RCC 7860 (cell line): ENCODE data around the gene RTN4.

Experiments
- DNase-seq: peaks from one replicate; pipeline ENCODE4 v3.0.0-alpha.2; 2015; ENCODE audit warnings: low spot score
- FAIRE-seq: peaks from 2 replicates; lab custom pipeline; 2012; peaks lifted over from hg19 to GRCh38; lab: Jason Lieb, UNC

RTN4 gene

GRCh38 chr2:54955358-54956110, 94.7 kb downstream of the RTN4 start:
- FAIRE-seq (no peak), DNase-seq (no peak)

DNA sequence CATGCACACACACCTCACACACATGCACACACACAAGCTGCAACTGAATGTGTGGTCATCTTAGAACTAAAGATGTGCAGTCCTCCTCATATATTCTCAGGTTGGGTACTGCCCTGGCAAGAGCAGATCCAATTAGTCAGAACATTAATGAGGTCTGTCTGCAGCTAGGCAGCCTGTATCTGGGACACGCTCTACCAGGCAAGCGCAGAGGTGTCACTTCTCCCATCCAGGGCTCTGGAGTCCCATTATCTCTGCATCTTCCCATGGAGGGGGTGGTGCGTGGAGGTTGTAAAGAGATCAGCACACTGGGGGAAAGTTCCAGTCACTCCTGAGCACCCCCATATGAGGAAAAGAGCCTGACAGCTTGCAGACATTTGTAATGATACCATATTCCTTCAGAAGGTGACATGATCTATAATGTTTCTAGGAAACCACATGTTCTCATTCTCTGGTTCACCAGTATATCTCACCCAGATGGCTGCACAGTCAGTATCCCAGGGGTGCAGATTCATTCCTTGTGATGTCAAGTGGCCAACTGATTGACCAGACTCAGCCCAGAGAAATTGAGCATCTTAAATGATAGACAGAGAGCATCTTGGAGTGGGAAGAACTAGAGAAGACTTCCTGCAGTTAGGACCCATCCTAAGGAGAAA, 95.4 kb downstream of the RTN4 start:
- DNase-seq = no peak
- no peak for FAIRE-seq

DNA sequence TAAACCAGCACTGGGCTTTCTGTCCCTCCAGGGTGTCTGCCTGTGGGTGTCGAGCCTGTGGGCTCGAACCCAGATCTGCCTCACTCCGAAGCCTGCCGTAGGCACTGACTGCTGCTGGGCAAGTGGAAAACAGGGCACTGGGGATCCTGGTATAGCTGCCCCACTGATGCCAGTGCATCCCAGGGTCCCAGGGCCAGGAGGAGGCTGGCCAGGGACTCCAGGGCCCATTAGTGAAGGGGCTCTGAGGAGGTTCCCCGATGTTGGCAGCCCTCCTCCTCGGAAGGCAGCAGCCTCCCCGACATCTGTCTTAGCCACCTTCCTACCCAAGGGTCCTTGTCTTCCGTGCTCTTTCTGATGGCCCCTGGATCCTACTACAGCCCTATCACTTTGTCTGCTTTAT, 96.1 kb downstream of the RTN4 start:
- DNase-seq (no peak), FAIRE-seq (no peak)

DNA sequence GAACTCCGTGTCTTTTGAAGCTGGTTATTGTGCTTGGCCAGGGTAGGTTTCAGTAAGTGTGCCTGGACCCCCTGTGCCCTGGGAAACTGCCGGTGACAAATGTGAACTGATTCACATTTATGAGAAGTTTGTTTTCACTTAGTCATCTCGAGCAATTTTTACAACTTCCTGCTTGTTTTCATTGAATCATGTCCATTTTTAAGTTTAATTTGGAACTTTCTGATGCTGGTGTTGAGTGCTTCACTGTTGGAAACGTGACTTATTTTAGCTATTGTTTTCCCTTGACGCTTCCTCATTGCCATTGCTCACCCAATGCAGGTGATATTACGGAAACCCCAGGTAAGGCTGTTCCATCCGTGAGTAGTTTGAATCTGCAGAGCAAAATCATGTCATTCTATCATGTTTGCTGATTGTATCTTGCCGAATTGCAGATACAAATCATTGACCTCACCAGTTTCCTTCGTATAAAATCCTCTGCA, 97.2 kb downstream of the RTN4 start:
- FAIRE-seq (no peak), DNase-seq (no peak)

DNA sequence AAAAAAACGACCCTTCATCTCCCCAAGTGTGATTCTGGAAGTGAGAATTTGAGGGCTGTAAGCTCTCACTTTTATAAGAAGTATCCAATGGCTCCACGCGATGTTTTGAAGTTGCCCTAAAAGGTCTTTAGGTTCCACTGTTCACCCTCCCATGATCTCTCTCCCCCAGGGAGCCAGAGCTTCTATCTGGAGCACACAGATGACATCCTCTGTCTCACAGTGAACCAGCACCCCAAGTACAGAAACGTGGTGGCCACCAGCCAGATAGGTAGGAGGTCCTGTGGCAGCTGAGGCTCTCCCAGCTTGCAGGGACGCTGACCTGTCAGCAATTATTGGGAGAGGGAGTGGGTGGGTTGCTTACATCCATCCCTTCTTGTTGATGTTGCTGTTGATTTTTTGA, 97.8 kb downstream of the RTN4 start:
- DNase-seq = no peak
- no peak for FAIRE-seq

GRCh38 chr2:54950811-54951210, 99.4 kb downstream of the RTN4 start:
- no peak for DNase-seq
- FAIRE-seq = no peak

- DNase-seq (no peak), FAIRE-seq (no peak)
Measured at GRCh38 chr2:54949431-54949830, 100.8 kb downstream of the RTN4 start.

DNA sequence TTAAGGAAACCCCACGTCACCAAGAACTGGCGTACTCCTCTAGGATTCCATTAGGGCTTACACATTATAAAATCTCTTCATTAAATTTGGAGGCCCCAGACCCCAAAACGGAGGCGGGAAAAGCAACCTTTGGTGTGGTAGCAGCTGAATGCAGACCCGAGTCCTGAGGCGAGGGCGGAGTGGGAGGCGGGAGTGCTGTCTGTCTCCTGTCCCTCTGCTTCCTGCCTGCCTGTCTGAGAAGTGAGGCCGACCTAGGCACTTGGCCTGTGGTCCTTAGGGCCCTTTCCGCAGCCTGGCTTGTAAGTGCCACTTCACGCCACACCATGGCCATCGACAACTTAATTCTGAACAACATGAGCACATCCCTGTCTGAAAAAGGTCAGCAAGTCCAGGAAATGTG, 102.1 kb downstream of the RTN4 start:
- FAIRE-seq (no peak), DNase-seq (no peak)

- DNase-seq (no peak), FAIRE-seq (no peak)
Measured at GRCh38 chr2:54947646-54948045, 102.6 kb downstream of the RTN4 start.

DNA sequence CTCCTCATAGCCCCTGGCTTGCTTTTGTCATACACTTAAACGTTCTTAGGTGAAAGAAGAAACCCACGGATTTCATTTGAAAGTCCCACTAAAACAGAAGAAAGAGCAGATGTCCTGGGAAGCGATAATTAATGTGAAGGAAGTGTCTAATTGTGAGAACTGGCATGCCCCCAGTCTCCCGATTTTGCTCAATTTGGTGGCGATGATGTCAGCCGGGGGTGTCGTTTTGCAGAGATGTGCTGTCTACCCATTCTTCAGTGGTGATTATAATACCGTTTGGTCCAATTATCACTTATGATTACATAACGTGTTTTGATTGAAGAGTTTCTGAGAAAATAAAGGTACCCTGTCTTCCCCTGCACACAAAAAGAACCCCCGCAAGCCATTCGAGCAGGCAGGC, 103.1 kb downstream of the RTN4 start:
- DNase-seq = no peak
- no peak for FAIRE-seq

- DNase-seq (no peak), FAIRE-seq (no peak)
Measured at GRCh38 chr2:54946220-54946805, 103.9 kb downstream of the RTN4 start.

DNA sequence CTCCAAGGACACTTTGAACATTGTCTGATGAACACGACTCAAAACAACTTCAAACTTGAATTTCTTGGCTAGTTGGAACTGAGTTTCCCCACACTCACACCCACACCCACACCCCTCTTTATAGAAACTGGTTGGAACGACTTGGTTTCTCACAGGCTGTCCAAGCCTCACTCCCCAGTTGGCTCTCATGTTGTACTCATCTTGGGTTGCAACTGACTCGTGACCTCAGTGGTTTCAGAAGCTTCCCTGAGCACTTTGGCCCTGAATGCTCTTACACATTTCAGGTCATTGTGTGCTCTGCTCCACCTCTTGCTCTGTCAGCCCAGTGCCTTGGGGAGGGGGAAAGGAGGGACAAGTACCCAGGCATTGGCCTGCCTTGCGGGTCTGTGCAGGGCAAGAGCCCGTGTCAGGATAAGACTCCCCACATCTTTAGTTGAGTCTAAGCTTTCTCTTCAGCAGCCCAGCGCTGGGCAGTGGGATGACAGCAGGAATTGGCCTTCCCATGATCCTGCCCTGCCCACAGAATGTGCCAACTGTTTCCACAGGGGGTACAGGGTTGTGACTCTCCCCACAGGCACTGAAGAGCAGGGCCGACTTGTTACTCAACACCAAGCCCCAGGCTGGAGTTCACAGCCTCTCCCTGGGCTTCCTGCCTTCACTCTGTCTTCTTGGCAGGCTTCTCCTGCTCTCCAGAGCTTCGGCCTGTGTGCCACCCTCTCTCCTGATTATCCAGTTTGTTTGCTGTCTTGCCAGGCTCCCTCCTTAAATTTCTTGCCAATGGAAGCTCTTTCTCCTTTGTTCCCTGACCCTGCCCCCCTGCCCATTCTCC, 104.6 kb downstream of the RTN4 start:
- DNase-seq = no peak
- no peak for FAIRE-seq

GRCh38 chr2:54944724-54945326, 105.4 kb downstream of the RTN4 start:
- DNase-seq = no peak
- FAIRE-seq = no peak

DNA sequence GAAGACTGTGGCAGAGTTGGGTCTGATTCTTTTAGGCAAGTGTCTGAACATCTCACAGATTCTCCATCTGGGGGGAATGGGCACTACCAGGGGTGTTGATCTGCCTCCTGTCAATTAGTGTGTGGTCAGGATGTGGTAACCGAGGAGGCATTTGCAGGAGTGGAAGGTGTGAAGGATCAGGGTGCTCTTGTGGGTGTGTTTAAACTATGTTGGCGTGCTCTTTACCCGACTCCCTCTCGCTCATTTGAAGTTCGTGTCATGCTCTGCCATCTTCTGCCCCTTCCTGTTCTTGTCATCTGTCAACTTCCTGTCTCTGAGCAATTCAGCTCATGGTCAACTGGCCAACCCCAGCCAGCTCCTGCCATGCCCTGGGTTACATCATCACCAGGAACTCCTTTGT, 107.9 kb downstream of the RTN4 start:
- FAIRE-seq (no peak), DNase-seq (no peak)

DNA sequence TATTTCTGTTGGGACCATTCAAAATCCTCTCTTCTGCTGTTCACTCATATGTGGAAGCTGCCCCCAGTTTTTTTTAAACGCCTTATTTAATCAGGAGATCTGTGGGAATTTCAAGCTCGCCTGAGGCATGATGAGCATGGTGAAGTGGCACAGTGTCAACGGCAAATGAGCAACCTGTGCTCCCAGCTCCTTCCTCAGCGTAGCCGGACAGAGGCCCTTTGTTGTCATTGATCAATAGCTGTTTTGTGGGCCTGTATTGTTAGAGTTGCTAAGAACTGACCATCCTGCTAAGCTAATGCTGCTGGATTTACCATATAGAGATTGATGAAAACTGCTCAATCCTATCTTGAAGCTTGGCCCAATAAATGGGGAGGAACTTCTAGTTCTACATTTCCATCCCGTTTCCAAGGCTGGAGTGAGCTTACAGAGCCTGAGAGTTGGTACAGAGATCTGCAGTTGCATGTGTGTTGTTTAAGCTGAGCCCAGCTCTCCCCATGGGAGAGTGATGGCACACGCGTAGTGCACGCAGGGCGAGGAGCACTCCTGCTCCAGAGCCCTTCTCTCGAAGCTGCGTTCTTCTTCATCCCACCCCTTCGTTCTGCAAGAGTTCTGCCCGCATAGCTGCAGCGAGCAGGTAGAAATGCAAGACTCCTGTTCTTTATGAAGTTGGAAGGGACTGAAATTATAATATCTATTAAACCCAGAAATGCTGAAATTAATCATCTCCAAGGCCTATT, 108.8 kb downstream of the RTN4 start:
- no peak for FAIRE-seq
- no peak for DNase-seq

GRCh38 chr2:54940723-54941122, 109.5 kb downstream of the RTN4 start:
- FAIRE-seq (no peak), DNase-seq (no peak)

DNA sequence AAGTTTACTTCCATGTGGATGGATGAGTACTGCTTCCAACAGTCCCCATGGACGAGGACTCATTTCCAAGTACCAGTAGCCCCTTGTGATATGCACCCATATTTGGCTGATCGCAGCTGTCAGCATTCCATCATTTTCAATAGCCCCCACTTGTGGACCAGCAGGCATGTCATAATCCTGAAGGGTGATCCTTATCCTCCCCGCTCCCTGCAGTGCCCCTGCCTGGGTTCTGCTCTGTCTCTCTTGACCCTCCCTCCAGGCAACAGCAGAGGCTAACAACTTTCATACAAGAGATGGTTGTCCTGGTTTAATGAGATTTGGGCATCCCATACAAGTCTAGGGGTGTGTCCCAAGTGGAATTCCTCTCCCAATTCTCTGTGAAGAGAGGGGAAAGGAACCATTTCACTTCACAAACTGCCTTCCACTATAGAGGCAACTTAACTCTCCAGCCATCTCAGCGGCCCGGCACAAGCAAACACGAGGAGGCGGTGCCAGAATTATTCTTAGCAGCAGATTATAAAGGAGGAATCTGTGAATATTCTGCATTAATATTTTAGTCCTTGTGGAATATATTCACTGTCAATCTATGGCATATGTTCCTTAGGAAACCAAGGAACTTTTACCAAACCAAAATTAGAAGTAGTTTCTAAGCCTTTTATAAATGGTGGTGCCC, 110.7 kb downstream of the RTN4 start:
- FAIRE-seq (no peak), DNase-seq (no peak)

DNA sequence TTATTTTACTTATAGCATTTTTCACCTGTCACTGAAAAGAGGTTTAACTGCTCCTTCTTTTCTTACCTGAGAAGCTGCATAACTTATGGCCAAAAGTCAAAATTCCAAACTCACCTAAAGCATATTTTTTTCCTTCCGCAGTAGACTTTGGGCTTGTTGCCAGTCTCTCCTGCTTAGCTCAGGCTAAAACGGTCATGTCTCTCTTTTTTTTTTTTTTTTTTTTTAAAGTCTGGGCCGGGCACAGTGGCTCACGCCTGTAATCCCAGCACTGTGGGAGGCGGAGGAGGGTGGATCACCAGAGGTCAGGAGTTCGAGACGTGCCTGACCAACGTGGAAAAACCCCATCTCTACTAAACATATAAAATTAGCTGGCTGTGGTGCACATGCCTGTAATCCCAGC, 113.5 kb downstream of the RTN4 start:
- FAIRE-seq (no peak), DNase-seq (no peak)

DNA sequence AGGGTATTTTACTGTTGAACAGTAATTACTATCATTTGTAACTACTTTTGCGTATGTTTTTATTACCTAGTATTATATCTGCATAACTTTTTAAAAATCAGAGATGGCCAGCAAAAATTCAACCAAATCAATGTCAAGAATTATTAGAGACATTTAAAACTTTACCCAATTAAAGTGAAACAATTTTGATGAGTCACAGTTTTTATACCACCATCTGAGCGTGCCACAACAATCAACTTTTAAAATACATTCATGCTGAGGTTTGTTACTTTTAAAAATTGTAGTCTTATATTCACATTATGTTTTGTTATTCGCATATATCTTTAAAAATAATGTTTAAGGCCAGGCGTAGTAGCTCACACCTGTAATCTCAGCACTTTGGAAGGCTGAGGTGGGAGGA, 114.9 kb downstream of the RTN4 start:
- FAIRE-seq (no peak), DNase-seq (no peak)

DNA sequence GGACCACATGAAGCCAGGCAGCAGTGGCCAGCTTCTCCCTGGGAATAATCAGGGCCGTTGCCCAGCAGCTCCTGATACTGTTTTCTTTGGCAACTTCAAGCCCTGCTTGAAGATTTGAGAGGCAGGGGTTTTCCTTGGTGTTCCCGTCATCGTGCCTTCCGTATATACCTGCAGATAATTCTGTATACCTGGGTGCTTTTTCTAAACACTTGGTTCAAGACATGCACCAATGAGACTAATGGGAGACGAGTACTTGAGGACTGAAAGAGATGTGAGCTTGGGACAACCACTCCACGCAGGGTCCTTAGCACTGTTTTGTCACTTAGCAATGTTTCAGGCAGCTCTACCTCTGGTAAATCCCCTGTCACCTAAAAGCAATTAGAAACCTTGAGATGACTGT, 118.8 kb downstream of the RTN4 start:
- no peak for DNase-seq
- no peak for FAIRE-seq
